Measurements from ENCODE around the gene HPCA.

Gene HPCA

GRCh38 chr1:32884032-32884372 lies 2.3 kb upstream of the HPCA start:
- H3K27me3 ChIP-seq: peaks cover 0 to 56% of the 10 kb centered on the region in 2 donors
- no peak for TF ChIP-seq CTCF (IDR thresholded peaks at IDR 0.05)
- intact Hi-C loops (cut with DNase I; ENCODE audit: low total_unique reads): no loop called here
- DNase-seq: no peak
- no peaks in the 10 kb centered on the region for H3K36me3 ChIP-seq
- no peak overlapping the region for H3K4me3 ChIP-seq
- no peak overlapping the region for H3K27ac ChIP-seq
- H3K4me1 ChIP-seq: peaks cover 0 to 31% (median 26%) of the 10 kb centered on the region in 4 donors
- H3K9me3 ChIP-seq: no peaks in the 10 kb centered on the region

GRCh38 chr1:32884726-32885125 lies 1.6 kb upstream of the HPCA start:
- intact Hi-C loops (cut with DNase I; ENCODE audit: low total_unique reads): no loop called here
- no peak for TF ChIP-seq CTCF (IDR thresholded peaks at IDR 0.05)
- peaks cover 0 to 56% of the 10 kb centered on the region in 2 donors for H3K27me3 ChIP-seq

GRCh38 chr1:32885676-32886003 lies 651 bp upstream of the HPCA start:
- Histone ChIP-seq H3K27ac (no peak overlapping the region), H3K4me1 (peaks cover 0 to 30% (median 26%) of the 10 kb centered on the region in 4 donors), H3K4me3 (no peak overlapping the region), H3K27me3 (peaks cover 0 to 58% of the 10 kb centered on the region in 2 donors), H3K9me3 (no peaks in the 10 kb centered on the region), H3K36me3 (no peaks in the 10 kb centered on the region)
- TF ChIP-seq CTCF (IDR thresholded peaks at IDR 0.05): no peak
- DNase-seq: no peak
- intact Hi-C loops (cut with DNase I; ENCODE audit: low total_unique reads): no loop called here

More at GRCh38 chr1:32884726-32885125, 1.6 kb upstream of the HPCA start:
- no peaks in the 10 kb centered on the region for H3K9me3 ChIP-seq
- H3K36me3 ChIP-seq: no peaks in the 10 kb centered on the region
- H3K4me3 ChIP-seq: no peak overlapping the region
- H3K4me1 ChIP-seq: peaks cover 0 to 31% (median 26%) of the 10 kb centered on the region in 4 donors
- no peak overlapping the region for H3K27ac ChIP-seq
- DNase-seq: no peak

- no peaks in the 10 kb centered on the region for H3K36me3 ChIP-seq
- H3K4me3 ChIP-seq: no peak overlapping the region
- intact Hi-C loops (cut with DNase I; ENCODE audit: low total_unique reads): no loop called here
- TF ChIP-seq CTCF (IDR thresholded peaks at IDR 0.05): no peak
- no peaks in the 10 kb centered on the region for H3K9me3 ChIP-seq
- DNase-seq: no peak
- H3K4me1 ChIP-seq: peaks cover 0 to 19% (median 15%) of the 10 kb centered on the region in 4 donors
- H3K27me3 ChIP-seq: peaks cover 0 to 71% of the 10 kb centered on the region in 2 donors
- H3K27ac ChIP-seq: no peak overlapping the region
These were observed 630 bp downstream of the HPCA start for GRCh38 chr1:32886828-32887414.

- TF ChIP-seq CTCF (IDR thresholded peaks at IDR 0.05): no peak
- Histone ChIP-seq H3K36me3 (no peaks in the 10 kb centered on the region), H3K4me3 (no peak overlapping the region), H3K27ac (no peak overlapping the region), H3K27me3 (peaks cover 0 to 78% of the 10 kb centered on the region in 2 donors), H3K4me1 (peaks cover 0 to 14% (median 9%) of the 10 kb centered on the region in 4 donors), H3K9me3 (no peaks in the 10 kb centered on the region)
- no peak for DNase-seq
- intact Hi-C loops (cut with DNase I; ENCODE audit: low total_unique reads): no loop called here
These were observed 1.3 kb downstream of the HPCA start for GRCh38 chr1:32887623-32888022.

GRCh38 chr1:32888134-32888533 lies 1.8 kb downstream of the HPCA start:
- intact Hi-C loops (cut with DNase I; ENCODE audit: low total_unique reads): no loop called here
- TF ChIP-seq CTCF (IDR thresholded peaks at IDR 0.05): no peak
- no peak for DNase-seq
- H3K9me3 ChIP-seq: no peaks in the 10 kb centered on the region
- peaks cover 0 to 83% of the 10 kb centered on the region in 2 donors for H3K27me3 ChIP-seq
- no peak overlapping the region for H3K4me3 ChIP-seq
- peaks cover 0 to 19% (median 12%) of the 10 kb centered on the region in 4 donors for H3K4me1 ChIP-seq
- no peak overlapping the region for H3K27ac ChIP-seq
- no peaks in the 10 kb centered on the region for H3K36me3 ChIP-seq
